Measurements from ENCODE around the gene CRIM1.

Gene CRIM1

DNA sequence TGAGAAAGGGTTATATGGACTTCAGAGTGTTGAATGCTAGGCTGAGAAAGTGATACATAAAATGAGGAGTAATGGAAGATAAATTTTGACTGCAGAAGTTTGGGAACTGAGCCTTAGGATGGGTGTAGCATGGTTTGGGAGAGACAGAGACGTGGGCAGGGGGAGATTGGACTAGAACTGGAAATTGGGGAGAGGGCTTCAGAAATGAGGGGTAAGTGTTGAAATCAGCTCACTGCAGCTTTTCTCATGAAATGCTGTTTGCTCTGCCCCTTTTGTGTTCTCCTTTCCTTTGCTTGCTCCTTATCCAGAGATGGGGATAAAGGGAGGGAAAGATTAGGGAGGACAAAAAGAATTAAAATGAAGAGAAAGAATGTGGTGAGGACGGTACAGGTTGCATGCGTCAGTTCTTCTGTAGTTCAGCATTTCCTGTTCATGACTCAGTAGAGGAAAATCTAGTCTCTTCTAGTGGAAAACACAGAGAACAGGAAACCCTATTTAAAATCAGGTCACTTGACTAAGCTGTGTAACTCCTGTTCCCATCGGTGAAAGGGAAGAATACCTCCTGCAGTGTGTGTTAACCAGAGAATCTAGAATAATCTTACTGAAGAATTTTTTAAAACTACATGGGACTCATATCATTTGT, 105.6 kb downstream of the CRIM1 start:
- TF ChIP-seq, protein P1, sequence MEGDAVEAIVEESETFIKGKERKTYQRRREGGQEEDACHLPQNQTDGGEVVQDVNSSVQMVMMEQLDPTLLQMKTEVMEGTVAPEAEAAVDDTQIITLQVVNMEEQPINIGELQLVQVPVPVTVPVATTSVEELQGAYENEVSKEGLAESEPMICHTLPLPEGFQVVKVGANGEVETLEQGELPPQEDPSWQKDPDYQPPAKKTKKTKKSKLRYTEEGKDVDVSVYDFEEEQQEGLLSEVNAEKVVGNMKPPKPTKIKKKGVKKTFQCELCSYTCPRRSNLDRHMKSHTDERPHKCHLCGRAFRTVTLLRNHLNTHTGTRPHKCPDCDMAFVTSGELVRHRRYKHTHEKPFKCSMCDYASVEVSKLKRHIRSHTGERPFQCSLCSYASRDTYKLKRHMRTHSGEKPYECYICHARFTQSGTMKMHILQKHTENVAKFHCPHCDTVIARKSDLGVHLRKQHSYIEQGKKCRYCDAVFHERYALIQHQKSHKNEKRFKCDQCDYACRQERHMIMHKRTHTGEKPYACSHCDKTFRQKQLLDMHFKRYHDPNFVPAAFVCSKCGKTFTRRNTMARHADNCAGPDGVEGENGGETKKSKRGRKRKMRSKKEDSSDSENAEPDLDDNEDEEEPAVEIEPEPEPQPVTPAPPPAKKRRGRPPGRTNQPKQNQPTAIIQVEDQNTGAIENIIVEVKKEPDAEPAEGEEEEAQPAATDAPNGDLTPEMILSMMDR (IDR thresholded peaks at IDR 0.05; ENCODE audit: borderline replicate concordance, insufficient read depth, low read depth, low read length) = no peak
- H3K4me3 ChIP-seq (ENCODE audit: low read depth, low read length) = no peak overlapping the region

DNA sequence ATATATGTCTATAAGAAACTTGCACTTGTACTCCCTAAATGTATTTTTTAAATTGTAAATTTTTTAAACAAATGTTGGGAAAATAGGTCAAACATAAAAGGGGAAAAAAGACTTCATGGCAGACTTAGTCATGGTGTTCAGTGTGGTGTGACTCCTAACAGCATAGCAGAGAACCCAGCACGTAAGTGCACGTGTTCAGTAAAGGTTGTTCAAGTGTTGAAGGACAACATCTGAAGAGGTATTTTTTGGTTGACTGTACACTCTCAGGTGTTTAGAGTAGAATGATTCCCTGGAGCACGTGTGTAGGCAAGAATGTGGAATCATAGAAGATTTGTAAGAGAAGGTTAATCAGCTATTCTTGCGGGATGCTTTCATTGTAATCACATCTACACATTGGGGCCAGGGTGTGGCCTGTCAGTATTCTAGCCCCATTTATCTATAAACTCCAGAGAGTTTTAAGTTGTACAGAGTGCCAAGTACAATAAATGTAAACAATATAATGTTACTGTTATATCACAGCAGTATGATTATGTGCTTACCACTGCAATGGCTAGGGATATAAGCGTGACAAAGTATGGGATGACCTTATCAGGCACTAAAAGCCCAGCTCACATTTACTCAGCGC, 106.8 kb downstream of the CRIM1 start:
- TF ChIP-seq, protein P1 (IDR thresholded peaks at IDR 0.05; ENCODE audit: borderline replicate concordance, insufficient read depth, low read depth, low read length) = no peak
- no peak overlapping the region for H3K4me3 ChIP-seq (ENCODE audit: low read depth, low read length)

DNA sequence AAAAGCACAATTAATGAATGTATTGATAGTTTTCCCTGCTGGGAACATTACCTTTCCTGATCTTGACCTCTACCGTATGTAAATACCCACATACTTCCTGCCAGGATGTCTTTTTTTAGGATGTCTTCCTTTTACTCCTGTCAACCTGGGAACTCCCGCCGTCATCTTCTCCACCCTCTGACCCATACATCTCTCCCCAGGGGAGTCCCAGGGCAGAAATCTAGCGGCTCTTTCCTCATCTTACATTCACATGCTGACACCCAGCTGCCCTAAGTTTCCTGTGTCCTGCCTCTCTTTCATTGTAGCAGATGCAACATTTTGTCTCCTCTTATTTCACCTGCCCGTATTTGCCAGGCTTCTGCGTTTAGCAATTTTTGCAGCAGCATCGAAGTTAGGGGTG, 107.8 kb downstream of the CRIM1 start:
- TF ChIP-seq, protein P1 (IDR thresholded peaks at IDR 0.05; ENCODE audit: borderline replicate concordance, insufficient read depth, low read depth, low read length) = no peak

DNA sequence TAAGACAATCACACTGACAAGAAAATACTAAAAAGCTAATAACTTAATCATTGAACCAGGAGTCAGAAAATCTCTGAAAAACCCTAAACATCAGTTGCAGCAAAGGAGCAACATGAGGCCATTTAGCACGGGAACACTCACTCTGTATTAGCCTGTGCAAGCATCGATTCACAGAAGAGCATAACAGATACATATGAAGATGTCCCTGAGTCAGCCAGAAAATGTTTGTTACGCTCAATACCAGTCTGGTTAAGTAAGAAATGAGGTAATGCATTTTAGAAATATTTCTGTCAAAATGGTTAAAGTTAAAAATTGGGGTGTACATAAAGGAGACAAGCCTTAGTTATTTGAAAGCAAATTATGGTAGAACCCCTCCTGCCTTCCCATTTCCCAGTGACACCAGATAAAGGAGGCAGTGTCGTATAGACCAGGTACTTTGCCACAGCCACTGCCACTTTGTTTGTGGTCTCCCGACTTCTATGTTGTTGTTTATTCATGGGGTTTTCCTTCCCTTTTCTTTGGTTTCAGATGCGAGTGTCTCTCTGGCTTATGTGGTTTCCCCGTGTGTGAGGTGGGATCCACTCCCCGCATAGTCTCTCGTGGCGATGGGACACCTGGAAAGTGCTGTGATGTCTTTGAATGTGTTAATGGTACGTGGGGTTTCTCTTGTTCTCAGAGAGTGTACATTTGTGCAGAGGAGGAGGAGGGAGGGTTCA, 108.6 kb downstream of the CRIM1 start:
- TF ChIP-seq, protein P1 (IDR thresholded peaks at IDR 0.05; ENCODE audit: borderline replicate concordance, insufficient read depth, low read depth, low read length) = no peak
- H3K4me3 ChIP-seq (ENCODE audit: low read depth, low read length) = no peak overlapping the region

More for the DNA sequence above, 107.8 kb downstream of the CRIM1 start:
- no peak overlapping the region for H3K4me3 ChIP-seq (ENCODE audit: low read depth, low read length)

DNA sequence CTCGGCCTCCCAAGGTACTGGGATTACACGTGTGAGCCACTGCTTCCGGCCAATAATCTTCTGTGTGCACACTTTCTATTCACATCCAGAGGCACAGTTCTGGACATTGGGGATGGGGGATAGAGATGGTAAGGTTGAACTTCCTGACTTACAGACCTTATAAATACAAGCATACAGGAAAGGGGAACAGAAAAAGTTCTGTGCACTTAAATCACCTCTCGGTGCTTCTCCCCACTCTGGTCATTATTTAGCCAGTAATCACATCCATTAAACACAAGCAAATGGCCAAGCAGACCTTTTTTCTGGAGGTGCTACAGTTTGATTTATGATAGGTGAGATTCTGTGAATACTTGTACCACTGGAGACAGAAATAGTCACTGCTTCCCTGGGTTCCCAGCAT, 110.6 kb downstream of the CRIM1 start:
- TF ChIP-seq, protein P1 (IDR thresholded peaks at IDR 0.05; ENCODE audit: borderline replicate concordance, insufficient read depth, low read depth, low read length) = no peak
- H3K4me3 ChIP-seq (ENCODE audit: low read depth, low read length) = no peak overlapping the region

DNA sequence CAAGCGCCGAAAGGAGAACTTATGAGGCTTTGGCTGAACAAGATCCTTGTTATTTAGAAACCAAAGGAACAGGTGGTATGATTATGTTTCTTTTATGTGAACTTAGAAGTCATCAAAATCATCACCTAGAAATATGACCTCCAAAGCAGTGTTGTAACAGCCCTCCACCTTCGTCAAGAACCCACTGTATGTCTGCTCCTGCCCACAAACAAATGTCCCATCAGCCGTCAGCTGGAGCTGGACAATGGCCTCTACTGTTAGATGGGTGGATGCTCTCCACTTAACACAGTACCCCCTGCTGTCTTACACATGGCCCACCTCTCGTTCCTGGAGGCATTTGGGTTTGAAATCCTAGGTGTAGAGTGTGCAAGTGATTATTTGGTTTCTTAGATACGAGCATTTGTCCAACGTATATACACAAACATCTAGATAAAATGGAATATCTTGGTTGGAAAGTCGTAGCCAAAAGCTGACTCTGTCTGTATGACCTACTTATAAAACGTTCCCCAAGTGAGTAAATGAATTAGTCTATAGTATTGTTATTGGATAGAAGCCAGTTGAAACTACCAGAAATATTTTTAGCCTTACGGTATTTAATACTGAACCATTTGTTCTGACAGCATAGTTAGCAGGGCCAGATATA, 113.0 kb downstream of the CRIM1 start:
- H3K4me3 ChIP-seq (ENCODE audit: low read depth, low read length) = no peak overlapping the region
- TF ChIP-seq, protein P1 (IDR thresholded peaks at IDR 0.05; ENCODE audit: borderline replicate concordance, insufficient read depth, low read depth, low read length) = no peak

Measured in GM12875 (cell line).